HepG2 (cell line): ENCODE results near the gene PTPN3.

Experiments
- CTCF ChIP-seq: sonication (generic); formaldehyde crosslinking; IDR thresholded peaks from 2 replicates; pipeline ENCODE4 v1.5.0; 2020; ENCODE audit warnings: mild to moderate bottlenecking, missing genetic modification reagents, moderate library complexity
- DNMT1 ChIP-seq: sonication (generic); formaldehyde crosslinking; IDR thresholded peaks from 2 replicates; pipeline ENCODE4 v1.5.1; 2020; ENCODE audit warnings: mild to moderate bottlenecking, missing genetic modification reagents
- MYPOP ChIP-seq: sonication (generic); formaldehyde crosslinking; IDR thresholded peaks from 2 replicates; pipeline ENCODE4 v1.8.1; 2023; ENCODE audit warnings: mild to moderate bottlenecking, moderate library complexity, missing genetic modification reagents
- PAWR ChIP-seq: sonication (generic); formaldehyde crosslinking; IDR thresholded peaks from 2 replicates; pipeline ENCODE4 v1.4.0; 2020; ENCODE audit warnings: missing genetic modification reagents, mild to moderate bottlenecking, borderline replicate concordance
- POLR2A ChIP-seq, 2 experiments: IDR thresholded peaks; 2 replicates each; pipeline ENCODE4 v1.6.1; 2011; ENCODE audit warnings: low read depth in 2 of 2, low read length in 2 of 2, mild to moderate bottlenecking in 1 of 2, moderate library complexity in 1 of 2; ENCODE audit not compliant: insufficient read depth in 1 of 2
- RAD21 ChIP-seq: fragments of 450-650 bp; formaldehyde crosslinking; IDR thresholded peaks from 2 replicates; pipeline ENCODE4 v1.5.0; 2020; ENCODE audit warnings: mild to moderate bottlenecking
- SETDB1 ChIP-seq: sonication (generic); formaldehyde crosslinking; IDR thresholded peaks from 2 replicates; pipeline ENCODE4 v1.5.1; 2020; ENCODE audit warnings: missing genetic modification reagents, mild to moderate bottlenecking, borderline replicate concordance
- YEATS2 ChIP-seq: sonication (generic); formaldehyde crosslinking; IDR thresholded peaks from 2 replicates; pipeline ENCODE4 v1.4.0; 2020; ENCODE audit warnings: missing genetic modification reagents, borderline replicate concordance
- ZBTB39 ChIP-seq: sonication (generic); formaldehyde crosslinking; IDR thresholded peaks from 2 replicates; pipeline ENCODE4 v1.5.0; 2020; ENCODE audit warnings: missing genetic modification reagents
- ZKSCAN1 ChIP-seq: fragments of 150-350 bp; IDR thresholded peaks from 2 replicates; pipeline ENCODE4 v1.6.1; 2014; ENCODE audit warnings: low read length
- ZNF782 ChIP-seq: sonication (generic); formaldehyde crosslinking; IDR thresholded peaks from 2 replicates; pipeline ENCODE4 v1.4.0; 2020; ENCODE audit warnings: missing genetic modification reagents, mild to moderate bottlenecking, borderline replicate concordance
- ZXDC ChIP-seq: sonication (generic); formaldehyde crosslinking; IDR thresholded peaks from 2 replicates; pipeline ENCODE4 v1.5.0; 2020; ENCODE audit warnings: mild to moderate bottlenecking, missing genetic modification reagents
- ZZZ3 ChIP-seq: sonication (generic); formaldehyde crosslinking; IDR thresholded peaks from 2 replicates; pipeline ENCODE4 v1.4.0; 2020; ENCODE audit warnings: missing genetic modification reagents, mild to moderate bottlenecking, borderline replicate concordance

DNA sequence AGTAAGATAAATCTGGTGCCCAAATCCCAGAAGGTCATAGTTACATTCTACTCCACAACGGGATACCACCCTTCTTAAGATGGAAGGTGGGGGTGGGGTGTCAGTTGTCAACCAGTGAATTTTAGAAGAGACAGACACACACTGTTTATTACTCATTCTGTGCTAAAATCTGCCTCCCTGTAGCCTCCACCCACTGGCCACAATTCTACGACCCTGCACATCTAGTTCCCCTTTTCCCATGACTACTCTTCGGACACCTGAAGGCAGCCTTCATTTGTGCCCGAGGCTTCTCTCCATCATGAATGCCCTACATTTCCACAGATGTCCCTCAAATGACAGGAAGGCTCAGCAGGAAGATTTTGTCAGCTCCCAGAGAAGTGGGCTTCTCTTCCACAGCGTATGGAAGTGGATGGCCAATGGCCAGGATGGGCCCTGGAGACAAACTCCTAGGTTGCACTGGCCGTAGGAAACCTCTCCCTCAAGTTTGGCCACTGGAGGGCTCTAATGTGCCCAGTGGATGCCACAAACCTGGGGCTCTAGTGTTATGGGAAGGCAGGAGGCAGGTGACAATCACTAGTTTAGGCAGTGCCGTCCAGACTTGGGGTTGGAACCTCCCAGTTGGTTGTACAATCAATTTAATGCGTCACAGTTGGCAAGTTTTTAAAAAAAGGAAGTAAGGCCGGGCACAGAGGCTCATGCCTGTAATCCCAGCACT lies 46.6 kb downstream of the PTPN3 start:
- no peak for TF ChIP-seq ZNF782 (CRISPR knock-in tag)
- peak; percentile 50 for TF ChIP-seq CTCF
- TF ChIP-seq RAD21 (CRISPR knock-in tag), result no peak
- no peak for TF ChIP-seq SETDB1 (CRISPR knock-in tag)
- TF ChIP-seq POLR2A (IDR thresholded peaks at IDR 0.05; ENCODE audit: insufficient read depth in 1 of 2, low read depth in 2 of 2, low read length in 2 of 2), result no peak
- no peak for TF ChIP-seq ZZZ3 (CRISPR knock-in tag)
- no peak for TF ChIP-seq ZBTB39 (CRISPR knock-in tag)
- no peak for TF ChIP-seq ZKSCAN1
- TF ChIP-seq YEATS2 (CRISPR knock-in tag), result no peak
- no peak for TF ChIP-seq MYPOP (CRISPR knock-in tag)
- TF ChIP-seq PAWR (CRISPR knock-in tag), result no peak
- TF ChIP-seq ZXDC (CRISPR knock-in tag), result no peak
- TF ChIP-seq DNMT1 (CRISPR knock-in tag), result no peak
